Erythroblast (primary cell): ENCODE measurements around the gene VSIG10.

ENCODE experiments used
- GATA1 ChIP-seq: IDR thresholded peaks from 2 replicates; pipeline ENCODE4 v1.6.1; 2011; ENCODE audit warnings: low read depth, mild to moderate bottlenecking, control low read depth, low read length, moderate library complexity
- POLR2A ChIP-seq: IDR thresholded peaks from 2 replicates; pipeline ENCODE4 v1.6.1; 2011; ENCODE audit warnings: mild to moderate bottlenecking, low read length

DNA sequence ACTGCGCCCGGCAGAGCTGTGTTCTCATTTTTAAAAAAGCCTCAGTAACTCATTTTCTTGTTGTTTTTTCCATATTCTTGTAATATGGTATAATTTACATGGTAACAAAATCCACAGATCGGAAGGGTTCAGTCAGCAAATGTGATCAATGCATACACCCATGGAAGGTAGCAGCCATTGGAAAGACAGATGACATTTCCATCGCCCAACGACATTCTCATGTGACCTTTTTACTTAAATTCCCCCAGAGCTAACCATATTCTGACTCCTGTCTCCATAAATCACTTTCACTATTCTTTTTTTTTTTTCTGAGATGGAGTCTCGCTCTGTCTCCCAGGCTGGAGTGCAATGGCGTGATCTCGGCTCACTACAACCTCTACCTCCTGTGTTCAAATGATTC lies 37.0 kb upstream of the VSIG10 start:
- no peak for TF ChIP-seq POLR2A
- no peak for TF ChIP-seq GATA1
